Stimulated activated CD8-positive, alpha-beta memory T cell treated with anti-CD3 and anti-CD28 coated beads, Interleukin-12 subunit alpha, Interleukin-12 subunit beta, amount 100 ng/mL, for 24 hours (primary cell): ENCODE results near the gene SEPTIN3.
A peak's percentile ranks its signal among the peaks of the same experiment; 100 is the strongest.

ENCODE experiments used
- DNase-seq: peaks from one replicate; pipeline ENCODE4 v3.0.0-alpha.2; 2020; ENCODE audit errors: extremely low read depth

SEPTIN3 gene

DNA sequence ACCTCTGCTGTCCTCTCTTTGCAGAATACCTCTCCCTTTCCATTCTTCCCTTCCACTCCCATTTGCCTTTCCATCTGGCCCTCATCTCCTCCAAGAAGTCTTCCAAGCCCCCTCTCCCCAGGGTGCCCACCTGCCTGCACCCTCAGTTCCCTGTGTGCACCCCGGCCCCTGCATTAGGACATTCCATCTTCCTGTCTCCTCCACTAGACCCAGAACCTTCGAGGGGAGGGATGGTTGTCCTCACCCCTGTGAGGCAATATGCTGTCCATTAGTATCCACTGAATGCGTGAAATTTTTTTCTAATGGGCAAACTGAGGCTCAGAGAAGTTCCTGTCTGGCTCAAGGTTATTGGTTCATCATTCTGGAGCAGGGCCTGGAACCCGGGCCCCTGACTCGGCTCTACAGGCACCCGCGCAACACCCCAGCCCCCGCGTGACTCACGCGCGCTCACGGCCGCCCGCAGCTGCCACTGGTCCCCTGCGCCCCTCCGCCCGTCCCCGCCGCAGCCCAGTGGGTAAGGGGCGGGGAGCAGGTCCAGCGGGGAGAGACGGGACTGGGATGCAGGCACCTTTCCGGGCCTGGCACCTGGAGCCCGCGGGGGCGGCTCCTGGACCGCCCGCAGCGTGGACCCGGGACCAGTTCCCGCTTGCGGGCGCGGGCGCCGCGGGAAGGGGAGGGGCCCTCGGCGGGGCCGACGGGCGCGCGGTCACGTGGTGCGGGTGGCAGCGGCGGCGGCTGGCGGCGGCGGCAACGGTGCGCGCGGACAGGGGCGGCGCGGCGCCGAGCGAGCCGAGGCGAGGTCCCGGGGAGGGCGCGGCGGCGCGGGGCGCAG, 7.0 kb downstream of the SEPTIN3 start:
- no peak for DNase-seq

GRCh38 chr22:41976961-41977566, 7.8 kb downstream of the SEPTIN3 start:
- no peak for DNase-seq

GRCh38 chr22:41978732-41979131, 9.5 kb downstream of the SEPTIN3 start:
- DNase-seq = no peak

DNA sequence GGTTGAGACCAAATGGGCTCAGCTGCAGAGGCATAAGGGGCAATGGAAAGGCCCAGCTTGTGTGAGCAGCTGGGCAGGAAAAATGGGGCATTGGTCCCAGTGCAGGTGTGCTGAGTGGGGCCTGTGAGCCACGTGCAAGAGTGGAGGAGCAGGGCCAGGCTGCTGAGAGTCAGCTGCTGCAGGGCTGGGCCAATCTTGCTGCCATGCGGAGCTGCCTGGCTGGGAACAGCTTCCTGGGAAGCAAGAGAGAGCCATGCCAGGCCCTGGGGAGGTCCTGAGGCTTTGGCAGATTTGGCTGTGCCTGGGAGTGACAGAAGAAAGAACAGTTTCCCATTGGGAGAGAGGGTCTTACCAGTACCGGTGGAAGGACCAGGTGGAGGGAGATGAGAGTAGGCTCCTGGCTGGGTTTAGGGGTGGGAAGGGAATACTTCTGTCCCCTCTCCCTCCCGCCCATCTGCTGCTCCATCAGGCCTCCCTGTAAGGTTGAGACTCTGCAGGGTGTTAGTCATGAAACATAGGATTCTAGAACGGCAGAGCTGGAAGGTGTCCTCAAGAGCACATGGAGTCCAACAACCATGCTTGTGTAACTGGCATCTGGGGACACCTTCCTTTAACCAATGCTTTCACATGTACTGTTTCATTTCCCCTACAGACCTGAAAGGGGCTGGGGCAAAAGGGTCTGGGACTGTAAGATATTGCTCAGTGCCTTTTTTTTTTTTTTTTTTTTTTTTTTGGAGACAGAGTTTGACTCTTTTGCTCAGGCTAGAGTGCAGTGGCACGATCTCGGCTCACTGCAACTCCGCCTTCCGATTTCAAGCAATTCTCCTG, 10.4 kb downstream of the SEPTIN3 start:
- no peak for DNase-seq

GRCh38 chr22:41982865-41983264, 13.6 kb downstream of the SEPTIN3 start:
- no peak for DNase-seq

GRCh38 chr22:41983513-41984405, 14.5 kb downstream of the SEPTIN3 start:
- DNase-seq = no peak

GRCh38 chr22:41987276-41987675, 18.0 kb downstream of the SEPTIN3 start:
- DNase-seq = no peak

DNA sequence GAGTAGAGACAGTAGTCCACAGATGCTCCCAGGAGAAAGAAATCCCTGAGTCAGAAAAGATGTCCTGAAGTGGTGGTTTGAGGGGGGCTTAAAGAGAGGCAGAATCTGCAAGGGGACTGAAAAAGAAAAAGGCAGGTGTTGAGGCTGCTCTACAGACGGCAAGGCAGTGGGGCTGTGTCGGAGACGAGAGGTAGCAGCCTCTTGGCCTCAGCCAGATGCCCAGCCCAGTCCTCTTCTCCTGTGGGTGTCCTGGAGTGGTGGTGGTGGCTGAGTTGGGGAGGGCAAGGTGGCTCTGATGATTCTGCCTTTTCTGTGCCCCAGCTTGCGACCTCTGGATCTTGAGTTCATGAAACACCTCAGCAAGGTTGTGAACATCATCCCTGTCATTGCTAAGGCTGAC, 20.0 kb downstream of the SEPTIN3 start:
- DNase-seq = no peak

GRCh38 chr22:41991111-41991510, 21.9 kb downstream of the SEPTIN3 start:
- DNase-seq = no peak

GRCh38 chr22:41992496-41992895, 23.3 kb downstream of the SEPTIN3 start:
- DNase-seq = no peak

- DNase-seq = no peak
Measured at GRCh38 chr22:41995211-41995610, 26.0 kb downstream of the SEPTIN3 start.

- DNase-seq = no peak
Measured at GRCh38 chr22:41996826-41997225, 27.6 kb downstream of the SEPTIN3 start.

DNA sequence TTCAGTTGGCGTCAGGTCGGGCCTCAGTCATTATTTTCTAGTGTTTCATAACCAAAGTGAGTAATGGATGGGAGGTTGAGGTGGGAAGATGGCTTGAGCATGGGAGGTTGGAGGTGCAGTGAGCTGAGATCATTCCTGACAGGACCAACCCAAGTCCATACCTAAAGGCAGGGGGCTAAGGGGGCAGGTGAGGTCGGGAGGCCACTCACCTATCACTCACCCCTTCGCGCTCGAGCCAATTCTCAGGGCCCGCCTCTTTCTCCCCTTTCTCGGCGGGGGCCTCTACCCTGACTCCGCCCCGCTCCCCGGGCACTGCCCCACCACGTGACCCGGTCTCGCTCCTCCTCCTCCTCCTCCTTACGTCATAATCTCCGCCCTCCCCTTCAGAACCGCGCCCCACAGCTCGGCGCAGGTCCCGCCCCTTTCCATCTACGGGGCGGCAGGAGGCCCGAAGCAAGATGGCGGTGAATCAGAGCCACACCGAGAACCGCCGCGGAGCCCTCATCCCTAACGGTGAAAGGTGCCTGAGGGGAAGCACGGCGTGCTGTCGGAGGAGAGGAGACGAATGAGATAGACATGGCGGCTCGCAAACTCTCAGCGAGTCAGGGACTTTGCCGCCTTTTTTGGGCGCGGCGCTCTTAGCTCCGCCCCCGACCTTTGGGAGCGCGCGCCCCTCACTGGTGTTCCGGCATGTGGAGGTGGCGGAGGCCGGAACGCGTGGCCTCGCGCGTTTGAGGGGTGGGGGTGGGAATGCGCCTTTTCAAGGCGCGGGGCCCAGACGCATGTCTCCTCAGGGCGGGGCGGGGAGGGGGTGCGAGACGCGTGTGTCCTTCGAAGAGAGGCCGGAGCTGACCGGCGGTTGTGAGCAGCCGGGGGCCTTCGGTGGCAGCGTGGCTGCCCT, 29.4 kb downstream of the SEPTIN3 start, which contains the start of gene WBP2NL:
Gene WBP2NL, plus strand, starts transcription at position 428 of the 901 bp plus-strand sequence. Its CDS starts 31 bp downstream, at position 459.
- peak; percentile 71 for DNase-seq

- DNase-seq = no peak
Measured at GRCh38 chr22:42000466-42000865, 31.2 kb downstream of the SEPTIN3 start.

DNA sequence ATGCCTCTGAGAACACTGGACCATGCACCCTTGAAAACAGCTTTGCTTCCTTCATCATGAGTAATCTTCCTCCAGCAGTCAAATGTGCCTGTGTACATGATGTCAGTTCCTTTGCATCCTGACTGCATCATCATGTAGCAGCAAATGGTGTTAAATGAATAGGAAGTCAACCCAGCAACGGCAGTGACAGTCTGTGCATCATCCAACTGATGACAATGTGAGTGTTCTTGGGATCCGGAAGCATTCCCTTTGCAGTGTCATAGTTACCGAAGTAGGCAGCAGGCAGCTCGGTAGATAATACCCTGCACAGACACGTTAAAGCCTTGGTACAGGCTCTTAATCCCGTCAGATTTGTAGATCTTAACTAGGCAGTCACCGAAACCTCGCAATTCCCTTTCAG, 31.9 kb downstream of the SEPTIN3 start:
- DNase-seq = no peak

DNA sequence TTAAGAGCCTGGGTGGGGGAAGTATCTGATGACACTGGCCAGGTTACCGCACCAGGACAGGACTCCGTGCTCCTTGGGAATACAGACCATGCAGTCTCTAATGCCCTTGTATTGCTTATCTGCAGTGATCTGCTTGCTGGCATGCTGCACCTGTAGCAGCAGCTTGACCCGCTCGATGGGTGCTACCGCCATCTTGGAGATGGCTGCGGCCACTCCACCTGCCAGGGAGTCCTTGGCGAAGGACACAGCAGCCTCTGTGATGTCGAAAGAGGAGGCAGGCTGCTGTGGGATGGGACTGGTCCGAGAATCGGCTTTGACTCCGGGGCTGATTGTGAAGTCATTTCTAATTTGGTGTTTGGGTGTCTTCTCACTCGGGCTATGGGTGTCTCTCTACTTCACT, 32.5 kb downstream of the SEPTIN3 start:
- no peak for DNase-seq

- no peak for DNase-seq
Measured at GRCh38 chr22:42007922-42008321, 38.7 kb downstream of the SEPTIN3 start.

DNA sequence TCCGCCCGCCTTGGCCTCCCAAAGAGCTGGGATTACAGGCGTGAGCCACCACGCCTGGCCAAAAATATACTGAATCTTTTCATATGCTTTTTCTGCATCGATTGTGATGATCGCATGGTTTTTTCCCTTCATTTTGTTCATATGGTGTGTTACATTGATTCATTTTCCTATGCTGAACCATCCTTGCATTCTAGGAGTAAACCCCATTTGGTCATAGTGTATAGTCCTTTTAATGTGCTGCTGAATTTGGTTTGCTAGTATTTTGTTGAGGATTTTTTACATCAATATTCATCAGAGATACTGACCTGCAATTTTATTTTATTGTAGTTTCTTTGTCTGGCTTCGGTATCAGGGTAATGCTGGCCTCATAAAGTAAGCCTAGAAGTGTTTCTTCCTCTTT, 41.5 kb downstream of the SEPTIN3 start:
- no peak for DNase-seq

GRCh38 chr22:42013385-42013784, 44.1 kb downstream of the SEPTIN3 start:
- DNase-seq = no peak

DNA sequence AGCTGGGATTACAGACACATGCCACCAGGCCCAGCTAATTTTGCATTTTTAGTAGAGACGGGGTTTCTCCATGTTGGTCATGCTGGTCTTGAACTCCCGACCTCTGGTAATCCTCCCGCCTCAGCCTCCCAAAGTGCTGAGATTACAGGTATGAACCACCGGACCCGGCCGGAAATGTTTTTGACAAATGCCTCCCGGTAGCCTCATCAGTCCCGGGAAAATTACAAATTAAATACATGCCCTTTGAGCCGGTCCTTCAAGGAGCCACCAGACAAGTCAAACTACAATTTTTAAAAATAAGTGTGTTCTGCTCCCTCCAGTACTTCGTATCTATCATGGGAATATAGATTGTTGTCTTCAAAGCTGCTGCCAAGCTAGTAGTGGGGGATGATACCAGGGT, 46.9 kb downstream of the SEPTIN3 start:
- no peak for DNase-seq
